HEK293 (cell line): ENCODE results near the gene SNCAIP.

Source experiments
- CTCF ChIA-PET: fragments of 350-600 bp; formaldehyde crosslinking; extraction: SDS; loops from one replicate; lab custom pipeline; 2021; ENCODE audit warnings: antibody characterized with exemption; lab: Yijun Ruan, JAX
- POLR2A ChIA-PET: fragments of 300-600 bp; formaldehyde crosslinking; extraction: SDS; loops from one replicate; lab custom pipeline; 2020; ENCODE audit warnings: antibody characterized with exemption, inconsistent platforms; lab: Yijun Ruan, JAX
- H3K27ac ChIP-seq: fragments of 200-500 bp; sonication (Bioruptor generic); 2 replicates; pipeline ENCODE4 v1.5.1; 2014; ENCODE audit warnings: low read depth, low read length, control low read depth, inconsistent platforms; ENCODE audit errors: extremely low read depth
- H3K36me3 ChIP-seq, 2 experiments: fragments of 200-500 bp in 1 of 2; sonication (Bioruptor generic) in 1 of 2; 1 replicate in 1 of 2; 2 replicates in 1 of 2; pipeline ENCODE4 v1.5.1; 2014 to 2017; ENCODE audit warnings: inconsistent platforms in 2 of 2, low read length in 2 of 2; ENCODE audit not compliant: control insufficient read depth in 2 of 2, insufficient read depth in 1 of 2
- H3K4me1 ChIP-seq: fragments of 200-500 bp; sonication (Bioruptor generic); 2 replicates; pipeline ENCODE4 v1.5.1; 2014; ENCODE audit warnings: mild to moderate bottlenecking, low read length, inconsistent platforms; ENCODE audit not compliant: control insufficient read depth, insufficient read depth
- H3K4me3 ChIP-seq: 2 replicates; pipeline ENCODE4 v1.5.1; 2011; ENCODE audit warnings: low read depth, mild to moderate bottlenecking, control low read depth, low read length, moderate library complexity
- H3K9me3 ChIP-seq: fragments of 200-500 bp; sonication (Bioruptor generic); 2 replicates; pipeline ENCODE4 v1.5.1; 2014; ENCODE audit warnings: low read depth, low read length, inconsistent platforms; ENCODE audit not compliant: control insufficient read depth, insufficient read depth
- MYNN ChIP-seq: fragments of 450-650 bp; formaldehyde crosslinking; IDR thresholded peaks from 2 replicates; pipeline ENCODE4 v1.5.1; 2016; ENCODE audit warnings: missing biosample characterization, missing genetic modification characterization, borderline replicate concordance
- OSR2 ChIP-seq: fragments of 450-650 bp; formaldehyde crosslinking; IDR thresholded peaks from 2 replicates; pipeline ENCODE4 v1.5.1; 2016; ENCODE audit warnings: missing biosample characterization, missing genetic modification characterization
- OVOL3 ChIP-seq: fragments of 450-650 bp; formaldehyde crosslinking; IDR thresholded peaks from 2 replicates; pipeline ENCODE4 v1.5.1; 2016; ENCODE audit warnings: missing biosample characterization, missing genetic modification characterization
- PRDM4 ChIP-seq: fragments of 450-650 bp; formaldehyde crosslinking; IDR thresholded peaks from 2 replicates; pipeline ENCODE4 v1.5.1; 2017; ENCODE audit warnings: missing biosample characterization, missing genetic modification characterization
- TCF7L2 ChIP-seq: IDR thresholded peaks from 2 replicates; pipeline ENCODE4 v1.6.1; 2011; ENCODE audit warnings: low read depth, mild to moderate bottlenecking, inconsistent platforms, low read length, moderate library complexity, borderline replicate concordance
- ZBTB8A ChIP-seq: fragments of 450-650 bp; formaldehyde crosslinking; IDR thresholded peaks from 2 replicates; pipeline ENCODE4 v1.5.1; 2016; ENCODE audit warnings: missing biosample characterization, missing genetic modification characterization
- ZNF184 ChIP-seq: fragments of 450-650 bp; IDR thresholded peaks from 2 replicates; pipeline ENCODE4 v1.5.1; 2018; ENCODE audit warnings: missing biosample characterization, mild to moderate bottlenecking, missing genetic modification characterization
- ZNF19 ChIP-seq: fragments of 450-650 bp; formaldehyde crosslinking; IDR thresholded peaks from 2 replicates; pipeline ENCODE4; 2016; ENCODE audit warnings: missing biosample characterization, missing genetic modification characterization, low read depth
- ZNF324 ChIP-seq: fragments of 450-650 bp; formaldehyde crosslinking; IDR thresholded peaks from 2 replicates; pipeline ENCODE4 v1.5.1; 2016; ENCODE audit warnings: missing biosample characterization, missing genetic modification characterization
- ZNF394 ChIP-seq: fragments of 450-650 bp; formaldehyde crosslinking; IDR thresholded peaks from 2 replicates; pipeline ENCODE4 v1.5.1; 2016; ENCODE audit warnings: missing biosample characterization, missing genetic modification characterization, mild to moderate bottlenecking, moderate library complexity, borderline replicate concordance
- ZNF514 ChIP-seq: fragments of 450-650 bp; formaldehyde crosslinking; IDR thresholded peaks from 2 replicates; pipeline ENCODE4 v1.5.1; 2016; ENCODE audit warnings: missing biosample characterization, missing genetic modification characterization
- ZNF549 ChIP-seq: fragments of 450-650 bp; IDR thresholded peaks from 2 replicates; pipeline ENCODE4 v1.5.1; 2018; ENCODE audit warnings: missing biosample characterization, missing genetic modification characterization, mild to moderate bottlenecking, inconsistent platforms, moderate library complexity
- ZNF585B ChIP-seq: fragments of 450-650 bp; formaldehyde crosslinking; IDR thresholded peaks from 2 replicates; pipeline ENCODE4 v1.5.1; 2016; ENCODE audit warnings: missing biosample characterization, missing genetic modification characterization
- ZNF658 ChIP-seq: fragments of 450-650 bp; formaldehyde crosslinking; IDR thresholded peaks from 2 replicates; pipeline ENCODE4; 2016; ENCODE audit warnings: missing biosample characterization, missing genetic modification characterization
- ZSCAN16 ChIP-seq: fragments of 450-650 bp; formaldehyde crosslinking; IDR thresholded peaks from 2 replicates; pipeline ENCODE4 v1.5.1; 2016; ENCODE audit warnings: missing biosample characterization, missing genetic modification characterization
- ZXDB ChIP-seq: fragments of 450-650 bp; formaldehyde crosslinking; IDR thresholded peaks from 2 replicates; pipeline ENCODE4 v1.5.1; 2016; ENCODE audit warnings: missing biosample characterization, missing genetic modification characterization

SNCAIP gene

GRCh38 chr5:122368510-122369251 lies 56.6 kb downstream of the SNCAIP start:
- CTCF ChIA-PET: no interaction called here
- no peaks in the 10 kb centered on the region for H3K36me3 ChIP-seq
- H3K27ac ChIP-seq: no peak overlapping the region
- no peaks in the 10 kb centered on the region for H3K9me3 ChIP-seq
- H3K4me3 ChIP-seq: no peak overlapping the region
- H3K4me1 ChIP-seq: peaks cover 10% of the 10 kb centered on the region
- TF ChIP-seq ZNF658 (tag by site-specific recombination) (no peak), MYNN (tag by site-specific recombination) (no peak), OSR2 (tag by site-specific recombination) (peak; percentile 29; the same call in 1 of the 2 replicates), ZXDB (tag by site-specific recombination) (no peak), TCF7L2 (no peak)
- TF ChIP-seq, all 188 proteins: peak for 1
- POLR2A ChIA-PET: no interaction called here

GRCh38 chr5:122369253-122369815 lies 57.3 kb downstream of the SNCAIP start:
- peaks cover 10% of the 10 kb centered on the region for H3K4me1 ChIP-seq
- no peak overlapping the region for H3K4me3 ChIP-seq
- CTCF ChIA-PET: interaction anchor here (0.5 kb wide), 1 partner anchor 219 kb away, joined by 3 read pairs; no protein-coding TSS in a partner anchor
- H3K36me3 ChIP-seq: no peaks in the 10 kb centered on the region
- H3K9me3 ChIP-seq: no peaks in the 10 kb centered on the region
- TF ChIP-seq ZNF394 (tag by site-specific recombination): no peak
- TF ChIP-seq ZNF19 (tag by site-specific recombination): no peak
- TF ChIP-seq ZNF514 (tag by site-specific recombination): no peak
- 0 out of 2 replicates have a peak, but pooled peaks have one; percentile 31 for TF ChIP-seq ZBTB8A (tag by site-specific recombination)
- TF ChIP-seq OVOL3 (tag by site-specific recombination): peak; percentile 22; the same call in 1 of the 2 replicates
- no peak for TF ChIP-seq ZNF324 (tag by site-specific recombination)
- no peak for TF ChIP-seq ZSCAN16 (tag by site-specific recombination)
- no peak overlapping the region for H3K27ac ChIP-seq
- POLR2A ChIA-PET: interaction anchor here (0.7 kb wide), 1 partner anchor 45 kb away, joined by 3 read pairs; no protein-coding TSS in a partner anchor

GRCh38 chr5:122371511-122372151 lies 59.6 kb downstream of the SNCAIP start:
- ChIA-PET POLR2A (no interaction called here), CTCF (no interaction called here)
- peaks cover 10% of the 10 kb centered on the region for H3K4me1 ChIP-seq
- TF ChIP-seq ZNF549: no peak
- no peak for TF ChIP-seq ZNF585B (tag by site-specific recombination)
- peak; percentile 48; the same call in 1 of the 2 replicates for TF ChIP-seq PRDM4
- no peak for TF ChIP-seq ZNF184 (tag by site-specific recombination)
- H3K9me3 ChIP-seq: no peaks in the 10 kb centered on the region
- no peaks in the 10 kb centered on the region for H3K36me3 ChIP-seq
- no peak overlapping the region for H3K27ac ChIP-seq
- no peak overlapping the region for H3K4me3 ChIP-seq
